ENCODE results near the gene TMTC2.

TMTC2 gene

GRCh38 chr12:82691513-82691912, 4.8 kb downstream of the TMTC2 start:
- Histone ChIP-seq H3K27me3 (replicated peaks in 2 of 5; ENCODE audit: control insufficient read depth in 4 of 5, insufficient read depth in 5 of 5, low read length in 4 of 5) (peaks cover 0 to 8% (median 0%) of the 10 kb centered on the region in 5 experiments), H3K9me3 (ENCODE audit: control extremely low read depth in 1 of 5, control insufficient read depth in 4 of 5, insufficient read depth in 2 of 5, low read depth in 1 of 5, low read length in 4 of 5) (no peaks in the 10 kb centered on the region), H3K36me3 (ENCODE audit: control insufficient read depth in 4 of 4, insufficient read depth in 4 of 4, low read length in 3 of 4) (peaks cover 0 to 3% (median 0%) of the 10 kb centered on the region in 4 experiments), H3K4me1 (ENCODE audit: control extremely low read depth in 1 of 4, control insufficient read depth in 4 of 4, insufficient read depth in 4 of 4, low read length in 3 of 4) (peaks cover 5 to 13% (median 9%) of the 10 kb centered on the region in 4 experiments), H3K4me3 (ENCODE audit: control insufficient read depth in 1 of 7, extremely low read depth in 1 of 7, insufficient read depth in 4 of 7, low read depth in 2 of 7, low read length in 6 of 7) (no peak overlapping the region), H3K27ac (ENCODE audit: insufficient read depth in 1 of 2, low read depth in 1 of 2, low read length in 2 of 2, poor library complexity in 1 of 2, severe bottlenecking in 2 of 2) (no peak overlapping the region)
- no peak for DNase-seq
- POLR2A ChIA-PET = no interaction called here
- no CpG with 5 or more reads among the region's 1 CpG for WGBS (ENCODE audit: insufficient coverage)
- CTCF ChIA-PET = no interaction called here

- peaks cover 0 to 2% (median 0%) of the 10 kb centered on the region in 5 experiments for H3K27me3 ChIP-seq (replicated peaks in 2 of 5; ENCODE audit: control insufficient read depth in 4 of 5, insufficient read depth in 5 of 5, low read length in 4 of 5)
- no peaks in the 10 kb centered on the region for H3K9me3 ChIP-seq (ENCODE audit: control extremely low read depth in 1 of 5, control insufficient read depth in 4 of 5, insufficient read depth in 2 of 5, low read depth in 1 of 5, low read length in 4 of 5)
- WGBS (ENCODE audit: insufficient coverage) = 100% methylated on average over 3 of the region's 3 CpGs
- ChIA-PET CTCF (no interaction called here), POLR2A (no interaction called here)
- H3K36me3 ChIP-seq (ENCODE audit: control insufficient read depth in 4 of 4, insufficient read depth in 4 of 4, low read length in 3 of 4) = peaks cover 0 to 3% (median 0%) of the 10 kb centered on the region in 4 experiments
- DNase-seq = no peak
- no peak overlapping the region for H3K27ac ChIP-seq (ENCODE audit: insufficient read depth in 1 of 2, low read depth in 1 of 2, low read length in 2 of 2, poor library complexity in 1 of 2, severe bottlenecking in 2 of 2)
- H3K4me3 ChIP-seq (ENCODE audit: control insufficient read depth in 1 of 7, extremely low read depth in 1 of 7, insufficient read depth in 4 of 7, low read depth in 2 of 7, low read length in 6 of 7) = no peak overlapping the region
- no peaks in the 10 kb centered on the region for H3K4me1 ChIP-seq (ENCODE audit: control extremely low read depth in 1 of 4, control insufficient read depth in 4 of 4, insufficient read depth in 4 of 4, low read length in 3 of 4)
Measured at GRCh38 chr12:82694276-82694675, 7.6 kb downstream of the TMTC2 start.

GRCh38 chr12:82694970-82695369, 8.3 kb downstream of the TMTC2 start:
- Histone ChIP-seq H3K27ac (ENCODE audit: insufficient read depth in 1 of 2, low read depth in 1 of 2, low read length in 2 of 2, poor library complexity in 1 of 2, severe bottlenecking in 2 of 2) (no peak overlapping the region), H3K4me1 (ENCODE audit: control extremely low read depth in 1 of 4, control insufficient read depth in 4 of 4, insufficient read depth in 4 of 4, low read length in 3 of 4) (no peaks in the 10 kb centered on the region), H3K4me3 (ENCODE audit: control insufficient read depth in 1 of 7, extremely low read depth in 1 of 7, insufficient read depth in 4 of 7, low read depth in 2 of 7, low read length in 6 of 7) (no peak overlapping the region), H3K9me3 (ENCODE audit: control extremely low read depth in 1 of 5, control insufficient read depth in 4 of 5, insufficient read depth in 2 of 5, low read depth in 1 of 5, low read length in 4 of 5) (no peaks in the 10 kb centered on the region), H3K36me3 (ENCODE audit: control insufficient read depth in 4 of 4, insufficient read depth in 4 of 4, low read length in 3 of 4) (peaks cover 0 to 3% (median 0%) of the 10 kb centered on the region in 4 experiments), H3K27me3 (replicated peaks in 2 of 5; ENCODE audit: control insufficient read depth in 4 of 5, insufficient read depth in 5 of 5, low read length in 4 of 5) (peaks cover 0 to 2% (median 0%) of the 10 kb centered on the region in 5 experiments)
- no peak for DNase-seq
- 100% methylated on average over 1 of the region's 2 CpGs for WGBS (ENCODE audit: insufficient coverage)
- ChIA-PET CTCF (no interaction called here), POLR2A (no interaction called here)

DNA sequence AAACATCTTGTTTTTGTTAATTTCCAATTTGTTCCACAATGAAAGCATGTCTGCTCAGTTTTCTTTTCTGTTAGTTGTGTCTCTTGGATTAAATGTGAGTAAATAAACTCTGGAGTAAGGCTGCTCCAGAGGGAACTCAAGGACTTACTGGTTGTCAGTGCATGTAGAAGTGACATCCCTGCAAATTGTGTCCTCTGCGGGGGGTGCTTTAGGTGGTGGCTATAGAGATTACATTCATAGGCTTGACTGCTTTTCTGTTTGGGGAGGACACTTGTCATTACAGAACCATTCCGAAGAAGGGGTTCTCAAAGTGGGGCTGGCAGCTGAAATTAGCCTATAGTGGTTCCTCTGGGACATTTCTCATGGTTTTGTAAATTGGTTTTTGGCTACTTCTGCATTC, 8.8 kb downstream of the TMTC2 start:
- no peak for DNase-seq
- no peaks in the 10 kb centered on the region for H3K4me1 ChIP-seq (ENCODE audit: control extremely low read depth in 1 of 4, control insufficient read depth in 4 of 4, insufficient read depth in 4 of 4, low read length in 3 of 4)
- H3K9me3 ChIP-seq (ENCODE audit: control extremely low read depth in 1 of 5, control insufficient read depth in 4 of 5, insufficient read depth in 2 of 5, low read depth in 1 of 5, low read length in 4 of 5) = no peaks in the 10 kb centered on the region
- no peak overlapping the region for H3K4me3 ChIP-seq (ENCODE audit: control insufficient read depth in 1 of 7, extremely low read depth in 1 of 7, insufficient read depth in 4 of 7, low read depth in 2 of 7, low read length in 6 of 7)
- ChIA-PET CTCF (interaction anchor here (0.7 to 3.5 kb wide), 2 partner anchors 10 to 617 kb away, joined by 3 to 15 read pairs; partner anchors contain the start of gene TMTC2), POLR2A (no interaction called here)
- no peak overlapping the region for H3K27ac ChIP-seq (ENCODE audit: insufficient read depth in 1 of 2, low read depth in 1 of 2, low read length in 2 of 2, poor library complexity in 1 of 2, severe bottlenecking in 2 of 2)
- WGBS (ENCODE audit: insufficient coverage) = 100% methylated on average over 1 of the region's 2 CpGs
- peaks cover 0 to 2% (median 0%) of the 10 kb centered on the region in 5 experiments for H3K27me3 ChIP-seq (replicated peaks in 2 of 5; ENCODE audit: control insufficient read depth in 4 of 5, insufficient read depth in 5 of 5, low read length in 4 of 5)
- H3K36me3 ChIP-seq (ENCODE audit: control insufficient read depth in 4 of 4, insufficient read depth in 4 of 4, low read length in 3 of 4) = peaks cover 0 to 3% (median 0%) of the 10 kb centered on the region in 4 experiments

- ChIA-PET CTCF (interaction anchor here (3.5 kb wide), 1 partner anchor 11 kb away, joined by 15 read pairs; the partner anchor contains the start of gene TMTC2), POLR2A (no interaction called here)
- no peak for DNase-seq
- H3K4me3 ChIP-seq (ENCODE audit: control insufficient read depth in 1 of 7, extremely low read depth in 1 of 7, insufficient read depth in 4 of 7, low read depth in 2 of 7, low read length in 6 of 7) = no peak overlapping the region
- no peaks in the 10 kb centered on the region for H3K4me1 ChIP-seq (ENCODE audit: control extremely low read depth in 1 of 4, control insufficient read depth in 4 of 4, insufficient read depth in 4 of 4, low read length in 3 of 4)
- H3K9me3 ChIP-seq (ENCODE audit: control extremely low read depth in 1 of 5, control insufficient read depth in 4 of 5, insufficient read depth in 2 of 5, low read depth in 1 of 5, low read length in 4 of 5) = no peaks in the 10 kb centered on the region
- H3K27ac ChIP-seq (ENCODE audit: insufficient read depth in 1 of 2, low read depth in 1 of 2, low read length in 2 of 2, poor library complexity in 1 of 2, severe bottlenecking in 2 of 2) = no peak overlapping the region
- peaks cover 0 to 3% (median 0%) of the 10 kb centered on the region in 4 experiments for H3K36me3 ChIP-seq (ENCODE audit: control insufficient read depth in 4 of 4, insufficient read depth in 4 of 4, low read length in 3 of 4)
- H3K27me3 ChIP-seq (replicated peaks in 2 of 5; ENCODE audit: control insufficient read depth in 4 of 5, insufficient read depth in 5 of 5, low read length in 4 of 5) = no peaks in the 10 kb centered on the region
Measured at GRCh38 chr12:82696543-82696942, 9.8 kb downstream of the TMTC2 start.

DNA sequence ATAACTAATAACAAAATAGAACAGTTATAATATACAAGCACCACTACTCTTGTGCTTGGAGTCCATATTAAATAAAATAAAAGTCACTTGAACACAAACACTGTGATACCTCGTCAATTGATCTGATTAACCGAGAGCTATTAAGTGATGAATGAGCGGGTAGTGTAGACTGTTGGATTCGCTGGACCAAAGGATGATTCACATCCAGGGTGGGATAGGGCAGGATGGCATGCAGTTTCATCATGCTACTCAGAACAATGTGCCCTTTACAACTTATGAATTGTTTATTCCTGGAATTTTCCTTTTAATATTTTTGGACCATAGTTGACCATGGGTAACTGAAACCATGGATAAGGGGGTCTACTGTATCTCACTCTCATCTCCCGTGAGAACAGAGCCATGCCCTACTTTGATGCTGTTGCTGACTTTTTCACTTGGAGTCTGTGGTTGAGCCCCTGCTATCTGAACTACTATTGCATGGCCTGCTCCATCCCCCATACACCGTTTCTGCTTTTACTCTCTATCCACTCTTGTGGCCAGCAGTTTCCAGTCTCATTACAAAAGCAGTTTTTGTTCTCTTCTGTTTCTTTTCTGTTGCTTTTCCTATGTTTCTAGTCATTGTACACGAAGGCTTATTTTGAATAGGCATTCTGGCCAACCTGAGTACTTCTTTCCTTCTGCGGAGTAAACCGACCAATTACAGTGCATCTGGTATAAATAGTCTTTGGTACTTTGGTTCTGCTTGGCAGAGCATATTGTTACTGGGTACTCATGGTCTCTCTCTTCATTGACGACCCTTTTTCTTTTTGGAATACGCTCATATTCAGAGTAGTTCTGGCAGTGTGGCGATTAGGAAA, 12.2 kb downstream of the TMTC2 start:
- no peak for DNase-seq
- H3K27ac ChIP-seq (ENCODE audit: insufficient read depth in 1 of 2, low read depth in 1 of 2, low read length in 2 of 2, poor library complexity in 1 of 2, severe bottlenecking in 2 of 2) = no peak overlapping the region
- H3K4me1 ChIP-seq (ENCODE audit: control extremely low read depth in 1 of 4, control insufficient read depth in 4 of 4, insufficient read depth in 4 of 4, low read length in 3 of 4) = no peaks in the 10 kb centered on the region
- CTCF ChIA-PET = interaction anchor here (3.5 kb wide), 1 partner anchor 13 kb away, joined by 15 read pairs; the partner anchor contains the start of gene TMTC2
- H3K27me3 ChIP-seq (replicated peaks in 2 of 5; ENCODE audit: control insufficient read depth in 4 of 5, insufficient read depth in 5 of 5, low read length in 4 of 5) = no peaks in the 10 kb centered on the region
- no peaks in the 10 kb centered on the region for H3K9me3 ChIP-seq (ENCODE audit: control extremely low read depth in 1 of 5, control insufficient read depth in 4 of 5, insufficient read depth in 2 of 5, low read depth in 1 of 5, low read length in 4 of 5)
- WGBS (ENCODE audit: insufficient coverage) = 97% methylated on average over 6 of the region's 12 CpGs
- H3K4me3 ChIP-seq (ENCODE audit: control insufficient read depth in 1 of 7, extremely low read depth in 1 of 7, insufficient read depth in 4 of 7, low read depth in 2 of 7, low read length in 6 of 7) = no peak overlapping the region
- POLR2A ChIA-PET = no interaction called here
- no peaks in the 10 kb centered on the region for H3K36me3 ChIP-seq (ENCODE audit: control insufficient read depth in 4 of 4, insufficient read depth in 4 of 4, low read length in 3 of 4)

DNA sequence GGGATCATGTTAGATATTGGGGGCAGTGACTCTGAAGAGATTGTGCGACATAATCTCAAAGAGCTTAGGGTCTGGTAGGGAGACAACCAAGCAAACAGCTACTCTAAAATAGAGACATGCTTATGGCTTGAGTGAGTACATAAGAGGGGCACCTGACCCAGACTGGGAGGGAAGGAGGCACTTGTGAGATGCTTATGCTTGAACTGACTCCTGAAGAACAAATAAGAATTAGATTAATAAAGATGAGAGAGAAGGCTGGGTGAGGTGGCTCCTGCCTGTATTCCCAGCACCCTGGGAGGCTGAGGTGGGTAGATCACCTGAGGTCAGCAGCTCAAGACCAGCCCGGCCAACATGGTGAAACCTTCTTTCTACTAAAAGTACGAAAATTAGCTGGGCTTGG, 19.1 kb downstream of the TMTC2 start:
- WGBS (ENCODE audit: insufficient coverage) = 100% methylated on average over 2 of the region's 3 CpGs
- CTCF ChIA-PET = interaction anchor here (3.8 kb wide), 1 partner anchor 20 kb away, joined by 12 read pairs; the partner anchor contains the start of gene TMTC2
- Histone ChIP-seq H3K4me3 (ENCODE audit: control insufficient read depth in 1 of 7, extremely low read depth in 1 of 7, insufficient read depth in 4 of 7, low read depth in 2 of 7, low read length in 6 of 7) (no peak overlapping the region), H3K4me1 (ENCODE audit: control extremely low read depth in 1 of 4, control insufficient read depth in 4 of 4, insufficient read depth in 4 of 4, low read length in 3 of 4) (no peaks in the 10 kb centered on the region), H3K27ac (ENCODE audit: insufficient read depth in 1 of 2, low read depth in 1 of 2, low read length in 2 of 2, poor library complexity in 1 of 2, severe bottlenecking in 2 of 2) (no peak overlapping the region), H3K27me3 (replicated peaks in 2 of 5; ENCODE audit: control insufficient read depth in 4 of 5, insufficient read depth in 5 of 5, low read length in 4 of 5) (no peaks in the 10 kb centered on the region), H3K36me3 (ENCODE audit: control insufficient read depth in 4 of 4, insufficient read depth in 4 of 4, low read length in 3 of 4) (no peaks in the 10 kb centered on the region), H3K9me3 (ENCODE audit: control extremely low read depth in 1 of 5, control insufficient read depth in 4 of 5, insufficient read depth in 2 of 5, low read depth in 1 of 5, low read length in 4 of 5) (no peaks in the 10 kb centered on the region)
- no peak for DNase-seq
- POLR2A ChIA-PET = no interaction called here

Data from common myeloid progenitor, CD34-positive (primary cell).